Activated effector memory CD4-positive, alpha-beta T cell treated with anti-CD3 and anti-CD28 coated beads, Interleukin-2, amount 50 U/mL, for 16 hours (primary cell): ENCODE data around the gene PTPRN2.
"Not testable (repeated sequence)": the region's sequence is repeated elsewhere in the genome, so short reads cannot be mapped to it uniquely, and the experiment has no call there.

ENCODE experiments used
- DNase-seq: peaks from one replicate; pipeline ENCODE4 v3.0.0-alpha.2; 2020

PTPRN2 gene

GRCh38 chr7:157503229-157503628, 1084.4 kb downstream of the PTPRN2 start:
- peak; percentile 63 for DNase-seq

- DNase-seq: peak; percentile 84
These were observed 1084.9 kb downstream of the PTPRN2 start for GRCh38 chr7:157502701-157503111.

GRCh38 chr7:157501581-157501980, 1086.0 kb downstream of the PTPRN2 start:
- DNase-seq: peak; percentile 84

- DNase-seq: peak; percentile 47
These were observed 1086.6 kb downstream of the PTPRN2 start for GRCh38 chr7:157500989-157501540.

GRCh38 chr7:157500171-157500960, 1087.3 kb downstream of the PTPRN2 start:
- peak; percentile 58 for DNase-seq

GRCh38 chr7:157499835-157500153, 1087.8 kb downstream of the PTPRN2 start:
- DNase-seq: no peak

- peak; percentile 60 for DNase-seq
These were observed 1088.3 kb downstream of the PTPRN2 start for GRCh38 chr7:157499121-157499834.

- DNase-seq: peak; percentile 33
These were observed 1089.0 kb downstream of the PTPRN2 start for GRCh38 chr7:157498657-157499056.

GRCh38 chr7:157497744-157498651, 1089.6 kb downstream of the PTPRN2 start:
- DNase-seq: peak; percentile 42

GRCh38 chr7:157497367-157497743, 1090.3 kb downstream of the PTPRN2 start:
- no peak for DNase-seq

- peak; percentile 55 for DNase-seq
These were observed 1091.0 kb downstream of the PTPRN2 start for GRCh38 chr7:157496416-157497275.

GRCh38 chr7:157495594-157495993, 1092.0 kb downstream of the PTPRN2 start:
- DNase-seq: peak; percentile 71

GRCh38 chr7:157495177-157495553, 1092.5 kb downstream of the PTPRN2 start:
- DNase-seq: no peak

GRCh38 chr7:157494506-157495176, 1093.0 kb downstream of the PTPRN2 start:
- peak; percentile 61 for DNase-seq

- DNase-seq: no peak
These were observed 1093.8 kb downstream of the PTPRN2 start for GRCh38 chr7:157493776-157494175.

GRCh38 chr7:157493017-157493416, 1094.6 kb downstream of the PTPRN2 start:
- DNase-seq: no peak

GRCh38 chr7:157490465-157490912, 1097.1 kb downstream of the PTPRN2 start:
- peak; percentile 75 for DNase-seq

- not testable (repeated sequence) for DNase-seq
These were observed 1097.8 kb downstream of the PTPRN2 start for GRCh38 chr7:157489870-157490269.
